Erythroblast (primary cell): Measurements from ENCODE around the gene CBLC.
"Not testable (repeated sequence)": the region's sequence is repeated elsewhere in the genome, so short reads cannot be mapped to it uniquely, and the experiment has no call there.

Experiments
- DNase-seq, 2 experiments: peaks; one replicate each; lab custom pipeline; 2025; lab: John Stamatoyannopoulos, UW
- GATA1 ChIP-seq: IDR thresholded peaks from 2 replicates; pipeline ENCODE4 v1.6.1; 2011; ENCODE audit warnings: low read depth, mild to moderate bottlenecking, control low read depth, low read length, moderate library complexity
- POLR2A ChIP-seq: IDR thresholded peaks from 2 replicates; pipeline ENCODE4 v1.6.1; 2011; ENCODE audit warnings: mild to moderate bottlenecking, low read length

Gene CBLC

DNA sequence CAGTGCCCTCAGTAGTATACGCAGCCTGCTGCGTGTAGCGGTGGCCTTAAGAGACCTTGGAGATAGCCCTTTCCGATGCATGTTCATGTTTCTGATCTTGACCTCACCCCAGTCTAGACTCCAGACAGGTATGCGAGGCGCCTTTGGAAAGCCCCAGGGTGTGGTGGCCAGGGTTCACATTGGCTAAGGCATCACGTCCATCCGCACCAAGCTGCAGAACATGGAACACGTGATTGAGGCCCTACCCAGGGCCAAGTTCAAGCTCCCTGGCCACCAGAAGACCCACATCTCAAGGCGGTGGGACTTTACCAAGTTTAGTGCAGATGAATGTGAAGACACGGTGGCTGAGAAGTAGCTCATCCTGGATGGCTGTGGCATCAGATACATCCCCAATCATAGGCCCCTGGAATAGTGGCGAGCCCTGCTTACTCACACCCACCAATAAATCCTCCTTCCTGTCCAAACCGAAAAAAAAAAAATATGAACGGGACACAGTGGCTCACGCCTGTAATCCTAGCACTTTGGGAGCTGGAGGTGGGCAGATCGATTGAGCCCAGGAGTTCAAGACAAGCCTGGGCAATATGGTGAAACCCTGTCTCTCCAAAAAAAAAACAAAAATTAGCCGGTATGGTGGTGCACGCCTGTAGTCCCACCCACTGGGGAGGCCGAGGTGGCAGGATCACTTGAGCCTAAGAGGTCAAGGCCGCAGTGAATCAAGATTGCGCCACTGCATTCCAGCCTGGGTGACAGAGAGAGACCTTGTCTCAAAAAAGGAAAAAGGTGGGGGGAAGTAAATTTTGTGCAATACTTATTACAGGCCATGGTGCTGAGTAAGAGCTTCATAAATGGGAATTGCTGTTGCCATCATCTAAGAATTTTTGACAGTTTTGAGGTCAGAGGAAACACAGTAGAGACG, 12.4 kb upstream of the CBLC start:
- no peak for DNase-seq
- TF ChIP-seq GATA1 = no peak

GRCh38 chr19:44765949-44766335, 11.7 kb upstream of the CBLC start:
- DNase-seq = no peak
- no peak for TF ChIP-seq GATA1
- TF ChIP-seq POLR2A = no peak

DNA sequence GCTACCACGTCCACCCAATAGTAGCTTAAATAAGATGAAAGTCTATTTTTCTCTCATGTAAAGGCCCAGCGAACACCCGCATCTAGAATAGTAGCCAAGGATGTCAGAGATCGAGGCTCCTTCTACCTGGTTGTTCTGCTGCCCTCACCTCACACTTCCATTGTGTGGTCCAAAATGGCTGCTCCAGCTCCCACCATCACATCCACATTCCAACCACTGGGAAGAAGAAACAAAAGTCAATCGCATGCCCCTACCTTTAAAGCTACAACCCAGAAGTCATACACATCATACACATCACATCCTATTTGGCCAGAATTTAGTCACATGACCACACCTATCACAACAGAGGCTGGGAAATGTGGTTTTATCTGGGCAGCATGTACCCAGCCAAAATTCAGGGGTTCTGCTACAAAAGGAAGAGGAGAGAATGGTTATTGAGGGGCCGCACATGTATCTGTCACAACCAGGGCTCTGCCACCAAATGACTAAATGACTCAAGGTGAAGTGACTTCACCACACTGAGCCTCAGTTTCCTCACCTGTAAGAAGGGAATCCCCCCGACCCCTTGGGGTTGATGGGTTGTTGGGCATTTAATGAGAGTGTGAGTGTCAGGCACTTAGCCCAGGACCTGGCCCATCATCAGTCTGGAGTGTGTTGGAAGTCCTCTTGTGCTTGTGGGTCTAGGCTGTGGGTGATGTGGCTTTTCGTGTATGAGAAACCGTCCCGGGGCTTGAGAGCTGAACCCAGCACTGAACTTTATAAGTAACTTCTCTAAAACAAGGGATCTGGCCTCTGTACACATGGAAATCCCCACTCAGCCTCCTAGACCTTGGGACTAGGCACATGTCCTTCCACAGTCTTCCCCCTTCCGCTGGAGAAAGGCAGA, 10.2 kb upstream of the CBLC start:
- no peak for DNase-seq

DNA sequence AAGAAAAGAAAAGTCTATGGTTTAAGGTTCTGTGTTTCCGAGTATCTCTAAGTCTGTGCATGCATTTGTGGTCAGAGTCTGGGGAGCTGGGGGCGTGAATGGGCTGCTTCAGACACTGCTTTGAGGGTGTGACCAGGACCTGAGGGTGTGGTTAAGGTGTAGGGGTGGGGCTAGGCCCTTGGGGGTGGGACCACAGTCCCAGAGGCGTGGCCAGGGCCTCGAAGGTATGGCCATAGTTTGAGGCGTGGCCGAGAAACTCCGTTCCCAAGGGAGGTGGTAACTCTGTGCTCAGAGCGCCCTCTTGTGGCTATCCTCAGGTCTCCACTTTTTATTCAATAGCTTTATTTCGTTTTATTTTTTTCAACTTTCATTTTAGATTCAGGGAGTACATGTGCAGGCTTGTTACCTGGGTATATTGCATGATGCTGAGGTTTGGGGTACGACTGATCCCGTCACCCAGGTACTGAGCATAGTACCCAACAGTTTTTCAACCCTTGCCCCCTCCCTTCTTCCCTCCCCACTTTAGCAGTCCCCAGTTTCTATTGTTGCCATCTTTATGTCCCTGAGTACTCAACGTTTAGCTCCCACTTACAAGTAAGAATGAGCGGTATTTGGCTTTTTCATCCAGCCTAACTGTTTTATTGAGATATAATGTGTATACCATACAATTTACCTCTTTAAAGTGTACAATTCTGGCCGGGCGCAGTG, 7.0 kb upstream of the CBLC start:
- no peak for TF ChIP-seq POLR2A
- TF ChIP-seq GATA1 = no peak
- peak; percentile 86 to 91 for DNase-seq

More for the DNA sequence above, 10.2 kb upstream of the CBLC start:
- no peak for TF ChIP-seq POLR2A
- no peak for TF ChIP-seq GATA1

DNA sequence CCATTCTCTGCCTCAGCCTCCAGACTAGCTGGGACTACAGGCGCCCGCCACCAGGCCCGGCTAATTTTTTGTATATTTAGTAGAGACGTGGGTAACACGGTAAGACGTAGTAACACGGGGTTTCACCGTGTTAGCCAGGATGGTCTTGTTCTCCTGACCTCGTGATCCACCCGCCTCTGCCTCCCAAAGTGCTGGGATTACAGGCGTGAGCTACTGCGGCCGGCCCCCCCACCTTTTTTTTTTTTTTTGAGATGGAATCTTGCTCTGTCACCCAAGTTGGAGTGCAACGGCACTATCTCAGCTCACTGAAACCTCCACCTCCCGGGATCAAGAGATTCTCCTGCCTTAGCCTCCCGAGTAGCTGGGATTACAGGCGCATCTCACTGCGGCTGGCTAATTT, 5.5 kb upstream of the CBLC start:
- DNase-seq = not testable (repeated sequence)

DNA sequence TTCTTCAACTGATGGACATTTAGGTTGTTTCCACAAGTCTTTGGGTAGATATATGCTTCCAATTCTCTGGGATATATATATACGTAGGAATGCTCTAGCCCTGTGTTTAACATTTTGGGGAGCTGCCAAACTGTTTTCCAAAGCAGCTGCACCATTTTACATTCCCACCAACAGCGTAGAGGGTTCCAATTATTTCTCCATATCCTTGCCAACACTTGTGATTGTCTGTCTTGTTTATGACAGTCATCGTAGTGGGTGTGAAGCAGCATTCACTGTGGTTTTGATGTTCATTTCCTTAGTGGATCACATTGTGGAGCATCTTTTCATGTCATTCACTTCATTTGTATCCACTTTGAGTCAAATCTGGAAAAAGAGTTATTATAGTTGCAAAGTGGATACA, 4.7 kb upstream of the CBLC start:
- TF ChIP-seq POLR2A (no peak), GATA1 (no peak)
- no peak for DNase-seq

DNA sequence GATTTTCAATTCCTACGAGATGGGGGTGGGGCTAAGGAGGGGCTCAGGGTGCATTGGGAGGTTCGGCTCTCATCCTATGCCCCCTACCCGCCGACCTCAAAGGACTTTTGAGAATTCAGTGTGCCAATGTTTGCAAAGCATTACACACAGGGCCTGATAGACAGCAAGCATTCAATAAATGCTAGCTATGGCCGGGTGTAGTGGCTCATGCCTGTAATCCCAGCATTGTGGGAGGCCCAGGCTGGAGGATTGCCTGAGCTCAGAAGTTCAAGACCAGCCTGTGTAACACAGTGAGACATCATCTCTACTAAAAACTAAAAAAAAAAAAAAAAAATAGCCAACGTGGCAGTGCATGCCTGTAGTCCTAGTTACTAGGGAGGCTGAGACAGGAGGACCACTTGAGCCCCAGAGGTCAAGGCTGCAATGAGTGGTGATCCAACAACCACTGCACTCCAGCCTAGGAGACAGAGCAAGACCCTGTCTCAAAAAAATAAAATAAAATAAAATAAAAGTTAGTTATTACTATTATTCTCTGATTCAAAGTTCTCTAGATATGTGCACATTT, 1.9 kb upstream of the CBLC start:
- TF ChIP-seq POLR2A (no peak), GATA1 (no peak)
- DNase-seq = no peak

DNA sequence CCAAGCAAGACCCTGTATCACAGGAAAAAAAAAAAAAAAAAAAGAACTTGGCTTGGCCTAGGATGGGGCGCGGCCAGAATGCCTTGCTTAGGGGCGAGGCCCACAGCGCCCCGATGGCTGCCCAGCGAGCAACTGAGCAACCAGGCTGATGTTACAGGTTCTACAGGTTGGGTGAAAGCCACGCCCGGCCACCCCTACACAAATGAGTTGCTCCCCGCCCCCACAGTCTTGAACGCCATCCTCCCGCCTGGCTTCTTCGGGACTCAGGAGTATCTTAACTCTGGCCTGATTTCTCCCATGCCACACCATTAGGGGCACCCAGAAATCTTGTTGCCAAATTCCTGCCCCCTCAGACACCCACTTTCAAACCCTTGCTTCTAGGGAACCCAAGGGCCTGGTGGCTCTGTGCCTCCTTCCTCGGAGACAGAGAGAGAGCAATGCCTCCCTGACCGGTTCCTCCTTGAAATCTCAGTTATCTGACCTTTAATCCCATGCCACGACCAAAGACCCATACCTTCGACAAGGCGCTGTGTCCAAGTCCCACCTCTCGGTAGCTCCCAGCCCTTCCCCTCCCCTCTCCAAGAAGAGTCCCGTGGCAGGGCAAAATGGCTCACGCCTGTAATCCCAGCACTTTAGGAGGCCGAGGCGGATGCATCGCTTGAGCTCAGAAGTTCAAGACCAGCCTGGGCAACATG, 1.1 kb upstream of the CBLC start:
- no peak for TF ChIP-seq GATA1
- no peak for TF ChIP-seq POLR2A

DNA sequence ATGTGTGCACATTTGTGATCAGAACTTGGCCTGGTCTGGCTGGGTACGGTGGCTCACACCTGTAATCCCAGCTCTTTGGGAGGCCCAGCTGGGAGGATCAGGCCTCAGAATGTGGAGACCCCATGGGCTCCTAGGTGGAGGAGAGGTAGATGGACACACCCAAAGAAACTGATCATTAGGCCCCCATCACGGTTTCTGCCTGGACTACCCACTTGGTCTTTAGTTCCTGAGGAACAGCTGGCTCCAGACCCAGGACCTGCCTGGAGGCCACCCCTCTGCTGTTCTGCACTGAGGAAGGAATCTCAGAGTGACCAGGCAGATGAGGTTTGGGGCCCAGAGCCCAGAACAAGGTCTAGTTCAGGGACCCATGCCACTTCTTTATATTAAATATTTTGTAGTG, 1.5 kb downstream of the CBLC start:
- TF ChIP-seq POLR2A (no peak), GATA1 (no peak)

More for the DNA sequence above, 1.1 kb upstream of the CBLC start:
- DNase-seq = no peak

DNA sequence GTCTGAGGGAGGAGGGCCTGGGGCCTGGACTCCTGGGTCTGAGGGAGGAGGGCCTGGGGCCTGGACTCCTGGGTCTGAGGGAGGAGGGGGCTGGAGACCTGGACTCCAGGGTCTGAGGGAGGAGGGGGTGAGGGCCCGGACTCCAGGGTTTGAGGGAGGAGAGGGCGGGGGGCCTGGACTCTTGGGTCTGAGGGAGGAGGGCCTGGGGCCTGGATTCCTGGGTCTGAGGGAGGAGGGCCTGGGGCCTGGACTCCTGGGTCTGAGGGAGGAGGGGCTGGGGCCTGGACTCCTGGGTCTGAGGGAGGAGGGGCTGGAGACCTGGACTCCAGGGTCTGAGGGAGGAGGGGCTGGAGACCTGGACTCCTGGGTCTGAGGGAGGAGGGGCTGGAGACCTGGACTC, 4.0 kb downstream of the CBLC start:
- DNase-seq = not testable (repeated sequence)

More for the DNA sequence above, 1.5 kb downstream of the CBLC start:
- no peak for DNase-seq

- DNase-seq = no peak
- TF ChIP-seq POLR2A (no peak), GATA1 (no peak)
These were observed 5.0 kb downstream of the CBLC start for GRCh38 chr19:44782729-44783128.

DNA sequence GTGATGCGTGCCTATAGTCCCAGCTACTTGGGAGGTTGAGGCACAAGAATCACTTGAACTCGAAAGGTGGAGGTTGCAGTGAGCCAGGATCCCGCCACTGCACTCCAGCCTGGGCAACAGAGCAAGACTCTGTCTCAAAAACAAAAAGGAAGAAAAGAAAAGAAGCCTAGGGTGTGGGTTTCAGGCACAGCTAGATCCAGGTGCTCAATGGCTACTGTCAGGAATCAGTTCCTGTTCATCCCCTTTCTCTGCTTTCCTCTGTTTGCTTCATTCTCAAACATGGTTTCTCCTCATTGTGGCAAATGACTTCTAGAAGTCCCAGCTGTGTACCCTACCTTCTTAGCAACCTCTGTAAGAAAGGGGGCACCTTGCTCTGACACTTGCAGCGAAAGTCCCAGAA, 5.9 kb downstream of the CBLC start:
- no peak for DNase-seq
- TF ChIP-seq GATA1 (no peak), POLR2A (no peak)

DNA sequence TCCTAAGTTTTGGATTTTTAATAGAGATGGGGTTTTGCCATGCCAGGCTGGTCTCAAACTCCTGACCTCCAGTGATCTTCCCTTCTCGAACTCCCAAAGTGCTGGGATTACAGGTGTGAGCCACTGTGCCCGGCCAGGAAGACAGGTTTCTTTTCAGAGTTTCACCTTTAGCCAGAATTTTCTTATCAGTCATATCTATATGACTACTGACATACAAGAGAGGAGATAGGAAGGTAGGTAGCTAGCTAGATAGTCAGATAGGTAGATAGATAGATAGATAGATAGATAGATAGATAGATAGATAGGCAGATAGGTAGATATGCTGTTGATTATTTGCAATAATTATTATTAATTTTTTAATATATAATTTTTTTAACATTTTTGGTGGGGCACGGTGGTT, 7.6 kb downstream of the CBLC start:
- TF ChIP-seq POLR2A (no peak), GATA1 (no peak)
- no peak for DNase-seq

DNA sequence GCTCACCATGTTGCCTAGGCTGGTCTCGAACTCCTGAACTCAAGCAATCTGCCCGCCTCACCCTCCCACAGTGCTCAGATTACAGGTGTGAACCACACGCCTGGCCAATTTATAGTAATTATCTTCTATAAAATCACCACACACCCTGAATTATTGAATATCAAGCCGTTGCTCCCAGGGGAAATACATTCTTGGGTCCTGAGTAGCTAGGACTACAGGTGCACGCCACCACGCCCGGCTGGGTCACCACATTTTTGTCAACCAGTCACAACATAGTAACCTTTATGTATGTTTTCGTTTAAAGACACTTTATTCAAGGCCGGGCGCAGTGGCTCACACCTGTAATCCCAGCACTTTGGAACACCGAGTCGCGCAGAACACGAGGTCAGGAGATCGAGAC, 8.3 kb downstream of the CBLC start:
- DNase-seq = no peak
- no peak for TF ChIP-seq POLR2A
- no peak for TF ChIP-seq GATA1
